GM12891 (cell line): Measurements from ENCODE around the gene TCF7L2.

Source experiments
- POU2F2 ChIP-seq: IDR thresholded peaks from 2 replicates; pipeline ENCODE4 v1.6.1; 2011; ENCODE audit warnings: low read depth, mild to moderate bottlenecking, control low read depth, low read length, moderate library complexity
- SPI1 ChIP-seq: IDR thresholded peaks from 2 replicates; pipeline ENCODE4 v1.6.1; 2011; ENCODE audit warnings: low read depth, low read length, control low read depth

- TF ChIP-seq POU2F2 (no peak), SPI1 (no peak)
Observed at GRCh38 chr10:113084031-113084430, 134.0 kb downstream of the TCF7L2 start.
